Measurements from ENCODE around the gene ALPI. TPM values are rescaled to one million over a fixed set of nuclear protein-coding genes. Genes with fewer than 3 reads are reported as not detected.

ALPI gene
- total RNA-seq, 1 donor, result not detected

- H3K4me3 ChIP-seq (ENCODE audit: low read depth, low read length), result no peak overlapping the region
- no peak for TF ChIP-seq CTCF (IDR thresholded peaks at IDR 0.05; ENCODE audit: insufficient read depth, low read length)
- DNase-seq (ENCODE audit: low read depth), result peak; percentile 24
Measured at GRCh38 chr2:232502911-232503808, 47.2 kb downstream of the ALPI start.

GRCh38 chr2:232503809-232504323 is 47.9 kb downstream of the ALPI start:
- TF ChIP-seq CTCF (IDR thresholded peaks at IDR 0.05; ENCODE audit: insufficient read depth, low read length), result no peak
- no peak for DNase-seq (ENCODE audit: low read depth)
- H3K4me3 ChIP-seq (ENCODE audit: low read depth, low read length), result no peak overlapping the region

- no peak overlapping the region for H3K4me3 ChIP-seq (ENCODE audit: low read depth, low read length)
Measured at GRCh38 chr2:232504438-232504837, 48.5 kb downstream of the ALPI start.

GRCh38 chr2:232505856-232506255 is 49.9 kb downstream of the ALPI start:
- no peak for TF ChIP-seq CTCF (IDR thresholded peaks at IDR 0.05; ENCODE audit: insufficient read depth, low read length)
- no peak for DNase-seq (ENCODE audit: low read depth)
- H3K4me3 ChIP-seq (ENCODE audit: low read depth, low read length), result no peak overlapping the region

More at GRCh38 chr2:232504438-232504837, 48.5 kb downstream of the ALPI start:
- DNase-seq (ENCODE audit: low read depth), result no peak
- TF ChIP-seq CTCF (IDR thresholded peaks at IDR 0.05; ENCODE audit: insufficient read depth, low read length), result no peak

- no peak for DNase-seq (ENCODE audit: low read depth)
- no peak for TF ChIP-seq CTCF (IDR thresholded peaks at IDR 0.05; ENCODE audit: insufficient read depth, low read length)
- H3K4me3 ChIP-seq (ENCODE audit: low read depth, low read length), result no peak overlapping the region
Measured at GRCh38 chr2:232506709-232507108, 50.8 kb downstream of the ALPI start.

- DNase-seq (ENCODE audit: low read depth), result no peak
- no peak overlapping the region for H3K4me3 ChIP-seq (ENCODE audit: low read depth, low read length)
- TF ChIP-seq CTCF (IDR thresholded peaks at IDR 0.05; ENCODE audit: insufficient read depth, low read length), result no peak
Measured at GRCh38 chr2:232508251-232508650, 52.3 kb downstream of the ALPI start.

Other genes starting within 250 kb of the ALPI start
- not detected in 2 replicates for gene ALPP, start 77.4 kb upstream of the ALPI start, total RNA-seq (ENCODE audit: low replicate concordance)
- gene ALPG, start 49.3 kb upstream of the ALPI start, total RNA-seq (ENCODE audit: low replicate concordance), result not detected in 2 replicates
- gene ECEL1, start 31.7 kb downstream of the ALPI start, total RNA-seq (ENCODE audit: low replicate concordance), result not detected in 2 replicates
- gene PRSS56, start 64.2 kb downstream of the ALPI start, total RNA-seq (ENCODE audit: low replicate concordance), result not detected in 2 replicates
- gene CHRND, start 70.0 kb downstream of the ALPI start, total RNA-seq (ENCODE audit: low replicate concordance), result not detected in 2 replicates
- not detected in 2 replicates for gene CHRNG, start 83.5 kb downstream of the ALPI start, total RNA-seq (ENCODE audit: low replicate concordance)
- gene TIGD1, start 94.4 kb downstream of the ALPI start, total RNA-seq (ENCODE audit: low replicate concordance), result 3.3 and 7.8 TPM in 2 replicates
- gene EIF4E2, start 94.5 kb downstream of the ALPI start, total RNA-seq (ENCODE audit: low replicate concordance), result 49.1 and 72.6 TPM in 2 replicates
- gene EFHD1, start 177.5 kb downstream of the ALPI start, total RNA-seq (ENCODE audit: low replicate concordance), result 0.45 and 0.49 TPM in 2 replicates
- gene GIGYF2, start 241.2 kb downstream of the ALPI start, total RNA-seq (ENCODE audit: low replicate concordance), result 58.5 and 139 TPM in 2 replicates

All from fibroblast of the aortic adventitia (primary cell).